HepG2 (cell line): ENCODE measurements around the gene OTUD6A.

ENCODE experiments used
- CTCF ChIP-seq: sonication (generic); formaldehyde crosslinking; IDR thresholded peaks from 2 replicates; pipeline ENCODE4 v1.5.0; 2020; ENCODE audit warnings: mild to moderate bottlenecking, missing genetic modification reagents, moderate library complexity
- GABPB1 ChIP-seq: IDR thresholded peaks from 2 replicates; pipeline ENCODE4 v1.6.1; 2016; ENCODE audit warnings: mild to moderate bottlenecking, missing genetic modification reagents, moderate library complexity, missing compliant biosample characterization
- HNF4A ChIP-seq: sonication (generic); formaldehyde crosslinking; IDR thresholded peaks from 2 replicates; pipeline ENCODE4 v1.4.0; 2020; ENCODE audit warnings: missing genetic modification reagents
- KLF12 ChIP-seq: sonication (generic); formaldehyde crosslinking; IDR thresholded peaks from 2 replicates; pipeline ENCODE4 v1.4.0; 2020; ENCODE audit warnings: missing genetic modification reagents, borderline replicate concordance
- RELA ChIP-seq: sonication (generic); formaldehyde crosslinking; IDR thresholded peaks from 2 replicates; pipeline ENCODE4 v1.4.0; 2020; ENCODE audit warnings: missing genetic modification reagents
- SRF ChIP-seq: IDR thresholded peaks from 2 replicates; pipeline ENCODE4 v1.6.1; 2011; ENCODE audit warnings: mild to moderate bottlenecking, low read depth, low read length, moderate library complexity
- TP53 ChIP-seq: sonication (generic); formaldehyde crosslinking; conservative IDR thresholded peaks from 2 replicates; pipeline ENCODE4 v1.4.0; 2020; ENCODE audit warnings: missing genetic modification reagents
- ZBTB42 ChIP-seq: sonication (generic); formaldehyde crosslinking; IDR thresholded peaks from 2 replicates; pipeline ENCODE4 v1.5.0; 2020; ENCODE audit warnings: mild to moderate bottlenecking, missing genetic modification reagents
- ZNF572 ChIP-seq: sonication (generic); formaldehyde crosslinking; IDR thresholded peaks from 2 replicates; pipeline ENCODE4 v1.5.1; 2020; ENCODE audit warnings: mild to moderate bottlenecking, missing genetic modification reagents
- ZNF891 ChIP-seq: sonication (generic); formaldehyde crosslinking; IDR thresholded peaks from 2 replicates; pipeline ENCODE4 v1.5.0; 2020; ENCODE audit warnings: mild to moderate bottlenecking, missing genetic modification reagents

GRCh38 chrX:70082723-70083122, 20.5 kb downstream of the OTUD6A start:
- TF ChIP-seq HNF4A (CRISPR knock-in tag) (no peak), ZBTB42 (CRISPR knock-in tag) (no peak), CTCF (CRISPR knock-in tag) (no peak), TP53 (CRISPR knock-in tag) (no peak), SRF (no peak), ZNF572 (CRISPR knock-in tag) (no peak), ZNF891 (CRISPR knock-in tag) (no peak), RELA (CRISPR knock-in tag) (no peak), KLF12 (CRISPR knock-in tag) (no peak), GABPB1 (CRISPR knock-in tag) (no peak)
